Spleen (tissue), 11 donors: ENCODE results near the gene JAZF1. TPM values are rescaled to one million over a fixed set of nuclear protein-coding genes. Genes with fewer than 3 reads are reported as not detected.

Experiments used
- DNase-seq: peaks from one replicate; pipeline ENCODE4 v3.0.0-alpha.2; 2020
- H3K27ac ChIP-seq, 8 donors: fragments of 200-600 bp; sonication (generic) in 7 of 8; 1 replicate in 4 of 8; 2 replicates in 4 of 8; pipeline versions ENCODE4 v1.5.0 to v1.8.0; 2016 to 2021; ENCODE audit warnings: inconsistent platforms in 4 of 8, mild to moderate bottlenecking in 4 of 8, moderate library complexity in 1 of 8
- H3K27me3 ChIP-seq, 7 donors: fragments of 200-600 bp; sonication (generic) in 6 of 7; replicated peaks in 1 of 7; 1 replicate in 4 of 7; 2 replicates in 3 of 7; pipeline versions ENCODE4 v1.5.0 to v1.8.0; 2016 to 2021; ENCODE audit warnings: inconsistent platforms in 3 of 7, mild to moderate bottlenecking in 1 of 7
- H3K36me3 ChIP-seq, 6 donors: fragments of 200-600 bp; sonication (generic) in 5 of 6; 1 replicate in 4 of 6; 2 replicates in 2 of 6; pipeline versions ENCODE4 v1.5.0 to v1.8.0; 2016 to 2021; ENCODE audit warnings: inconsistent platforms in 2 of 6
- H3K4me1 ChIP-seq, 6 donors: fragments of 200-600 bp; sonication (generic) in 5 of 6; 1 replicate in 3 of 6; 2 replicates in 3 of 6; pipeline versions ENCODE4 v1.5.0 to v1.8.0; 2016 to 2021; ENCODE audit warnings: inconsistent platforms in 3 of 6
- H3K4me3 ChIP-seq, 8 donors: fragments of 200-600 bp; sonication (generic) in 7 of 8; 1 replicate in 4 of 8; 2 replicates in 4 of 8; pipeline versions ENCODE4 v1.5.0 to v1.8.0; 2016 to 2021; ENCODE audit warnings: inconsistent platforms in 4 of 8, mild to moderate bottlenecking in 4 of 8, moderate library complexity in 2 of 8
- H3K9me3 ChIP-seq, 8 donors: fragments of 200-600 bp; sonication (generic) in 7 of 8; 1 replicate in 4 of 8; 2 replicates in 4 of 8; pipeline versions ENCODE4 v1.5.0 to v1.8.0; 2016 to 2021; ENCODE audit warnings: inconsistent platforms in 4 of 8
- POLR2A ChIP-seq, 3 donors: fragments of 450-650 bp; IDR thresholded peaks; one replicate each; pipeline ENCODE4 v1.5.1; 2017; ENCODE audit warnings: antibody characterized with exemption in 3 of 3, mild to moderate bottlenecking in 1 of 3
- POLR2AphosphoS5 ChIP-seq, 3 donors: sonication (generic); formaldehyde crosslinking; IDR thresholded peaks; one replicate each; pipeline ENCODE4 v1.5.1; 2017; ENCODE audit warnings: antibody characterized with exemption in 3 of 3
- WGBS, 5 donors: extraction: QIAGEN DNeasy Blood & Tissue Kit in 3 of 5; methylation state at CpG; one replicate each; pipeline versions ENCODE4 v1.1.5 to v1.1.7; 2013 to 2018; 5-methylcytosine and 5-hydroxymethylcytosine counted together
- intact Hi-C: fragments of 100-400 bp; cut with DNase I; formaldehyde crosslinking; loops from one replicate; pipeline ENCODE4 v1.15.0; 2023; ENCODE audit warnings: low total_unique reads
- polyA plus RNA-seq, 3 donors: library from polyadenylated mRNA; stranded (reverse); fragments of 200-250 nt; gene quantifications; one replicate each; pipeline ENCODE4 v1.2.1, GENCODE V29; 2013
- total RNA-seq, 7 donors: library from RNA; depleted of rRNA in 3 of 7; stranded (reverse); fragments of >200 nt in 3 of 7; fragmentation: NEBNext Ultra II Directional in 4 of 7; extraction: Animal tissue kit (Norgen Biotek cat#: 25700) in 4 of 7; gene quantifications; one replicate each; pipeline versions ENCODE4 v1.1.0 to v1.2.1, GENCODE V29; 2016 to 2021
- TF ChIP-seq, protein P1 (sequence below), 11 experiments: fragments of 200-600 bp in 7 of 11; fragments of 450-650 bp in 4 of 11; sonication (generic) in 4 of 11; IDR thresholded peaks in 8 of 11; conservative IDR thresholded peaks in 3 of 11; 1 replicate in 7 of 11; 2 replicates in 4 of 11; pipeline versions ENCODE4 v1.4.0 to v1.8.0; 2016 to 2021; ENCODE audit warnings: antibody characterized with exemption in 11 of 11, inconsistent platforms in 4 of 11, mild to moderate bottlenecking in 1 of 11
- donor health status: healthy with polysubstance abuse.
- donor health status: DM: no; HTN: no; CAD: no; lungs with moderate emphysema.
- donor health status: DM: no; HTN: no; CAD: no.
- donor health status: Bipolar disorder and iron deficiency.
- donor health status: healthy.
- donor health status: DM: no; HTN: no; CAD: no.
- donor health status: DM: yes; HTN: yes; CAD: no.

The JAZF1 gene
- total and polyA plus RNA-seq, 10 donors, result 13.5 to 33.8 (median 24.7) TPM

GRCh38 chr7:28140979-28141378 lies 39.6 kb downstream of the JAZF1 start:
- Histone ChIP-seq H3K4me1 (peaks cover 0 to 46% (median 13%) of the 10 kb centered on the region in 6 donors), H3K9me3 (no peaks in the 10 kb centered on the region), H3K36me3 (peaks cover 0 to 16% (median 2%) of the 10 kb centered on the region in 6 donors), H3K4me3 (no peak overlapping the region), H3K27me3 (no peaks in the 10 kb centered on the region), H3K27ac (no peak overlapping the region)
- intact Hi-C loops, result no loop called here
- no peak for DNase-seq
- TF ChIP-seq POLR2A (IDR thresholded peaks at IDR 0.05) (no peak), POLR2AphosphoS5 (IDR thresholded peaks at IDR 0.05) (no peak)
- TF ChIP-seq, protein P1, sequence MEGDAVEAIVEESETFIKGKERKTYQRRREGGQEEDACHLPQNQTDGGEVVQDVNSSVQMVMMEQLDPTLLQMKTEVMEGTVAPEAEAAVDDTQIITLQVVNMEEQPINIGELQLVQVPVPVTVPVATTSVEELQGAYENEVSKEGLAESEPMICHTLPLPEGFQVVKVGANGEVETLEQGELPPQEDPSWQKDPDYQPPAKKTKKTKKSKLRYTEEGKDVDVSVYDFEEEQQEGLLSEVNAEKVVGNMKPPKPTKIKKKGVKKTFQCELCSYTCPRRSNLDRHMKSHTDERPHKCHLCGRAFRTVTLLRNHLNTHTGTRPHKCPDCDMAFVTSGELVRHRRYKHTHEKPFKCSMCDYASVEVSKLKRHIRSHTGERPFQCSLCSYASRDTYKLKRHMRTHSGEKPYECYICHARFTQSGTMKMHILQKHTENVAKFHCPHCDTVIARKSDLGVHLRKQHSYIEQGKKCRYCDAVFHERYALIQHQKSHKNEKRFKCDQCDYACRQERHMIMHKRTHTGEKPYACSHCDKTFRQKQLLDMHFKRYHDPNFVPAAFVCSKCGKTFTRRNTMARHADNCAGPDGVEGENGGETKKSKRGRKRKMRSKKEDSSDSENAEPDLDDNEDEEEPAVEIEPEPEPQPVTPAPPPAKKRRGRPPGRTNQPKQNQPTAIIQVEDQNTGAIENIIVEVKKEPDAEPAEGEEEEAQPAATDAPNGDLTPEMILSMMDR (IDR thresholded peaks at IDR 0.05 in 8 of 11, conservative IDR thresholded peaks at IDR 0.05 in 3 of 11), result no peak
- 63 to 80% (median 73%) methylated on average over 1 of the region's 1 CpG for WGBS, 5 donors

DNA sequence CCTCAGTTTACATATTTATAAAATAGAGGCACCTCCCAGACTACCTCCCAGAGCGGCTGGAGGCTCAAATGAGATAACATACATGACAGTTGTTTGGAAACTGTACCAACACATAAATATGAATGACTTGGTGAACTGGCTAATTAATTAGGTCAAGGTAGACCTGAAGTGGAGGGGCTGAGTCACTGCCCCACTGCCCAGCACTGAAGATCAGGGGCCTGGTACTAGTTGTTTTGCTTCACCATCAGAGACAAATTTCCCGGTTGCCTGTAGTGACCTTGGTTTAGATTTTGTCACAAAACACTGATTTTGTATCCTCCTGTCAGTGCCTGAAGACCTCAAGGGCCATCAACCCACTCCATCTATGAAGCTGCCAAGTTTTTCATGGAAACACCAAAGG lies 41.8 kb downstream of the JAZF1 start:
- Histone ChIP-seq H3K4me1 (peaks cover 0 to 35% (median 6%) of the 10 kb centered on the region in 6 donors), H3K36me3 (peaks cover 0 to 16% (median 0%) of the 10 kb centered on the region in 6 donors), H3K27me3 (no peaks in the 10 kb centered on the region), H3K9me3 (no peaks in the 10 kb centered on the region), H3K4me3 (no peak overlapping the region), H3K27ac (no peak overlapping the region)
- intact Hi-C loops, result no loop called here
- no peak for TF ChIP-seq POLR2AphosphoS5 (IDR thresholded peaks at IDR 0.05)
- no peak for TF ChIP-seq POLR2A (IDR thresholded peaks at IDR 0.05)
- TF ChIP-seq, protein P1 (IDR thresholded peaks at IDR 0.05 in 8 of 11, conservative IDR thresholded peaks at IDR 0.05 in 3 of 11), result no peak
- WGBS, 5 donors, result 80 to 92% (median 87%) methylated on average over 2 of the region's 2 CpGs
- DNase-seq, result no peak

DNA sequence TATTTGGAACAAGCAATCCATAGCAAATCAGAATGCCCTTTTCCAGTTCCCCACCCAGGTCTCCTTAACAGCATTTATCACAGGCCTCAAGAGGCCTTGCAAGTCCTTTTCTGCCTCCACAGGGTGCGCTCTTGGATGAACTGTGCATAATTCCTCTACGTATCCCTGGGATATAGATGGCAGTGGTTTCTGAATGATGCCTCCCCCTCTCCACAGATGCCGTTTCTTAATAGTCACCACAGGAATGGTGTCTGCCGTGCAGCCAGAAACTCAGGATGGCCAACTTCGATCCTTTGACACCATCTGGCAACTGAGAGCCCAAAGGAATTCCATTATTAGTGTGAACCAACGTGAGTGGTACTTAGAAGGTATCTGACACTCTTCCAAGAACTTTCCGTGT lies 43.1 kb downstream of the JAZF1 start:
- WGBS, 5 donors, result 81 to 96% (median 93%) methylated on average over 7 of the region's 7 CpGs
- TF ChIP-seq POLR2A (IDR thresholded peaks at IDR 0.05) (no peak), POLR2AphosphoS5 (IDR thresholded peaks at IDR 0.05) (no peak)
- TF ChIP-seq, protein P1 (IDR thresholded peaks at IDR 0.05 in 8 of 11, conservative IDR thresholded peaks at IDR 0.05 in 3 of 11), result no peak

GRCh38 chr7:28136885-28137284 lies 43.7 kb downstream of the JAZF1 start:
- Histone ChIP-seq H3K9me3 (no peaks in the 10 kb centered on the region), H3K27ac (no peak overlapping the region), H3K27me3 (no peaks in the 10 kb centered on the region), H3K36me3 (peaks cover 0 to 16% (median 0%) of the 10 kb centered on the region in 6 donors), H3K4me3 (no peak overlapping the region), H3K4me1 (peaks cover 0 to 24% (median 0%) of the 10 kb centered on the region in 6 donors)
- WGBS, 5 donors, result 86 to 98% (median 93%) methylated on average over 7 to 8 of the region's 8 CpGs
- DNase-seq, result no peak
- intact Hi-C loops, result no loop called here
- TF ChIP-seq POLR2A (IDR thresholded peaks at IDR 0.05) (no peak), POLR2AphosphoS5 (IDR thresholded peaks at IDR 0.05) (no peak)
- TF ChIP-seq, protein P1 (IDR thresholded peaks at IDR 0.05 in 8 of 11, conservative IDR thresholded peaks at IDR 0.05 in 3 of 11), result no peak

More for the DNA sequence above, 43.1 kb downstream of the JAZF1 start:
- Histone ChIP-seq H3K27ac (no peak overlapping the region), H3K9me3 (no peaks in the 10 kb centered on the region), H3K36me3 (peaks cover 0 to 16% (median 0%) of the 10 kb centered on the region in 6 donors), H3K4me3 (no peak overlapping the region), H3K4me1 (peaks cover 0 to 29% (median 0%) of the 10 kb centered on the region in 6 donors), H3K27me3 (no peaks in the 10 kb centered on the region)
- no peak for DNase-seq
- intact Hi-C loops, result no loop called here
